Measurements from ENCODE around the gene OR56B4. TPM values are rescaled to one million over a fixed set of nuclear protein-coding genes. Genes with fewer than 3 reads are reported as not detected.

Gene OR56B4
- total and polyA plus RNA-seq, 10 of the 15 experiments (the other 5 are each of a cell fraction or from before 2014, with no cell fraction given), result not detected

DNA sequence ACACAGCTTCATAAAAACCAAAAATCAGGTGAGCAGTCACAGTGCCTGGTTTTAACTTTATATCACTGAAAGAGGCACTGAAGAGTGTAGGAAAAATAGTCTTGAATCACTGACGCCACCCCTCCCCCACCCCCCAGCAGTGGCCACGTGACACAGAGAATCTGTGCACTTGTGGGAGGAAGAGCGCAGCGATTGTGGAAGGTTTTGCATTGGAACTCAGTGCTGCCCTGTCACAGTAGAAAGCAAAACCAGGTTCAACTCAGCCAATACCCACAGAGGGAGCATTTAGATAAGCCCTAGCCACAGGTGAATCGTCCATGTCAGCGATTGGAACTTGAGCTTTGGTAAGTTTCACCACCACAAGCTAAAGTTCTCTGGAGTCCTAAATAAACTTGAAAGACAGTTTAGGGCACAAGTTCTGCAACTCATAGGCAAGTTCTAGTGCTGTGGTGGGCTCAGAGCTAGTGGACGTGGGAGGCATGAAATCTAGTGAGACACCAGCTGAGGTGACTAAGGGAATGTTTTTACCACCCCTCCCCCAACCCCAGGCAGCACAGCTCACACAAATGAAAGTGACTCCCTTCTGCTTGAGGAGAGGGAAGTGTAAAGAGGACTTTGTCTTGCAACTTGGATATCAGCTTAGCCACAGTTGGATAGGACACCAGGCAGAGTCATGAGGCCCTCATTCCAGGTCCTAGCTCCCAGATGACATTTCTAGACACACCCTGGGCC, 49.3 kb downstream of the OR56B4 start:
- in situ Hi-C loops (cut with MboI), result no loop called here
- RAD21 ChIA-PET (ENCODE audit: unreplicated experiment), result no interaction called here
- CTCF ChIA-PET, result no interaction called here
- H3K36me3 ChIP-seq (ENCODE audit: control insufficient read depth in 2 of 2, insufficient read depth in 2 of 2, low read length in 1 of 2), result no peaks in the 10 kb centered on the region
- H3K9ac ChIP-seq (ENCODE audit: control insufficient read depth, insufficient read depth, low read length), result no peak overlapping the region
- DNase-seq (ENCODE audit: low read depth, low spot score) (no peak), FAIRE-seq (no peak), ATAC-seq (no peak)
- TF ChIP-seq MTA3 (IDR thresholded peaks at IDR 0.05; ENCODE audit: borderline replicate concordance, low read length) (no peak), BHLHE40 (IDR thresholded peaks at IDR 0.05; ENCODE audit: borderline replicate concordance in 1 of 2, low read depth in 2 of 2, low read length in 1 of 2) (no peak), NFYB (IDR thresholded peaks at IDR 0.05; ENCODE audit: insufficient read depth, low read depth, low read length) (no peak), TCF7 (IDR thresholded peaks at IDR 0.05; ENCODE audit: borderline replicate concordance) (no peak), HDAC2 (IDR thresholded peaks at IDR 0.05) (no peak), EP300 (IDR thresholded peaks at IDR 0.05; ENCODE audit: borderline replicate concordance in 1 of 2, control insufficient read depth in 1 of 2, low read depth in 2 of 2, low read length in 2 of 2) (no peak), IKZF1 (conservative IDR thresholded peaks at IDR 0.05) (no peak), PAX5 (IDR thresholded peaks at IDR 0.05; ENCODE audit: borderline replicate concordance, low read depth, low read length) (no peak), YY1 (IDR thresholded peaks at IDR 0.05; ENCODE audit: low read depth, low read length) (no peak), SMAD5 (IDR thresholded peaks at IDR 0.05; ENCODE audit: low read depth) (no peak), SMAD1 (IDR thresholded peaks at IDR 0.05; ENCODE audit: low read depth, partially characterized antibody) (no peak), HSF1 (IDR thresholded peaks at IDR 0.05; ENCODE audit: low read depth, low read length) (no peak), ESRRA (IDR thresholded peaks at IDR 0.05; ENCODE audit: low read length) (no peak), PML (IDR thresholded peaks at IDR 0.05; ENCODE audit: low read length) (no peak)
- BruUV-seq (replicated peaks), result no TSS peak
- H3K4me2 ChIP-seq (ENCODE audit: control insufficient read depth, insufficient read depth), result no peak overlapping the region
- H3K79me2 ChIP-seq (ENCODE audit: control insufficient read depth, insufficient read depth, low read length), result no peaks in the 10 kb centered on the region
- H2AFZ ChIP-seq (ENCODE audit: control insufficient read depth, low read depth, low read length), result no peak overlapping the region
- no peak overlapping the region for H3K4me3 ChIP-seq
- SMC1A ChIA-PET (ENCODE audit: uncharacterized antibody, unreplicated experiment), result interaction anchor here (0.8 to 1.5 kb wide), 4 partner anchors 10 to 95 kb away, joined by 3 to 4 read pairs (median 3); no protein-coding TSS in a partner anchor
- 25% methylated on average over 7 of the region's 7 CpGs for WGBS (ENCODE audit: insufficient coverage, insufficient replicate concordance, low lambda C conversion rate, missing lambda C conversion rate)
- no peaks in the 10 kb centered on the region for H3K4me1 ChIP-seq (ENCODE audit: control insufficient read depth, insufficient read depth, low read length)
- intact Hi-C loops (cut with micrococcal nuclease; ENCODE audit: unreplicated experiment), result no loop called here
- H3K27ac ChIP-seq (ENCODE audit: control insufficient read depth, insufficient read depth), result no peak overlapping the region
- H3K27me3 ChIP-seq (replicated peaks in 1 of 2; ENCODE audit: control insufficient read depth in 2 of 2, insufficient read depth in 2 of 2, low read length in 1 of 2), result no peaks in the 10 kb centered on the region
- POLR2A ChIA-PET, result no interaction called here
- H3K9me3 ChIP-seq (replicated peaks; ENCODE audit: control insufficient read depth, insufficient read depth, low read length), result no peaks in the 10 kb centered on the region
- H4K20me1 ChIP-seq (ENCODE audit: control insufficient read depth, insufficient read depth), result no peaks in the 10 kb centered on the region

Other genes starting within 250 kb of the OR56B4 start
Only the 7 nearest of the 15 such genes appear.
- not detected in 2 replicates for gene OR52L1, start 120.7 kb upstream of the OR56B4 start, total RNA-seq (2014; rRNA removed)
- gene OR52L1, start 120.7 kb upstream of the OR56B4 start, total RNA-seq (2014; rRNA removed; fragmentation: Illumina TruSeq; extraction: Trizol), result not detected in 2 replicates
- not detected in 2 replicates for gene OR52L1, start 120.7 kb upstream of the OR56B4 start, total RNA-seq (2021)
- gene OR52L1, start 120.7 kb upstream of the OR56B4 start, polyA plus RNA-seq (2011; rRNA removed), result not detected in 2 replicates
- gene OR52L1, start 120.7 kb upstream of the OR56B4 start, polyA plus RNA-seq (2014; fragmentation: Illumina TruSeq; extraction: Trizol), result not detected in 2 replicates
- gene OR52L1, start 120.7 kb upstream of the OR56B4 start, polyA plus RNA-seq (2014; fragmentation: Nextera tagmentation; extraction: Ambion mirVana), result not detected
- not detected in 2 replicates for gene OR52L1, start 120.7 kb upstream of the OR56B4 start, polyA plus RNA-seq (2014; rRNA removed)
- not detected for gene OR52L1, start 120.7 kb upstream of the OR56B4 start, polyA plus RNA-seq (2016; fragmentation: Nextera tagmentation; extraction: Ambion mirVana)
- gene OR56A4, start 100.7 kb upstream of the OR56B4 start, total RNA-seq (2014; rRNA removed), result not detected in 2 replicates
- not detected in 2 replicates for gene OR56A4, start 100.7 kb upstream of the OR56B4 start, total RNA-seq (2014; rRNA removed; fragmentation: Illumina TruSeq; extraction: Trizol)
- not detected in 2 replicates for gene OR56A4, start 100.7 kb upstream of the OR56B4 start, total RNA-seq (2021)
- not detected in 2 replicates for gene OR56A4, start 100.7 kb upstream of the OR56B4 start, polyA plus RNA-seq (2011; rRNA removed)
- not detected in 2 replicates for gene OR56A4, start 100.7 kb upstream of the OR56B4 start, polyA plus RNA-seq (2014; fragmentation: Illumina TruSeq; extraction: Trizol)
- gene OR56A4, start 100.7 kb upstream of the OR56B4 start, polyA plus RNA-seq (2014; fragmentation: Nextera tagmentation; extraction: Ambion mirVana), result not detected
- not detected in 2 replicates for gene OR56A4, start 100.7 kb upstream of the OR56B4 start, polyA plus RNA-seq (2014; rRNA removed)
- gene OR56A4, start 100.7 kb upstream of the OR56B4 start, polyA plus RNA-seq (2016; fragmentation: Nextera tagmentation; extraction: Ambion mirVana), result not detected
- gene OR56A1, start 76.9 kb upstream of the OR56B4 start, total RNA-seq (2014; rRNA removed), result under 0.01 TPM in 1 of 2 replicates, not detected in the other
- not detected in 2 replicates for gene OR56A1, start 76.9 kb upstream of the OR56B4 start, total RNA-seq (2014; rRNA removed; fragmentation: Illumina TruSeq; extraction: Trizol)
- gene OR56A1, start 76.9 kb upstream of the OR56B4 start, total RNA-seq (2021), result not detected in 2 replicates
- not detected in 2 replicates for gene OR56A1, start 76.9 kb upstream of the OR56B4 start, polyA plus RNA-seq (2011; rRNA removed)
- gene OR56A1, start 76.9 kb upstream of the OR56B4 start, polyA plus RNA-seq (2014; fragmentation: Illumina TruSeq; extraction: Trizol), result not detected in 2 replicates
- gene OR56A1, start 76.9 kb upstream of the OR56B4 start, polyA plus RNA-seq (2014; fragmentation: Nextera tagmentation; extraction: Ambion mirVana), result not detected
- not detected in 2 replicates for gene OR56A1, start 76.9 kb upstream of the OR56B4 start, polyA plus RNA-seq (2014; rRNA removed)
- not detected for gene OR56A1, start 76.9 kb upstream of the OR56B4 start, polyA plus RNA-seq (2016; fragmentation: Nextera tagmentation; extraction: Ambion mirVana)
- not detected in 2 replicates for gene OR52B2, start 62.6 kb downstream of the OR56B4 start, total RNA-seq (2014; rRNA removed)
- not detected in 2 replicates for gene OR52B2, start 62.6 kb downstream of the OR56B4 start, total RNA-seq (2014; rRNA removed; fragmentation: Illumina TruSeq; extraction: Trizol)
- gene OR52B2, start 62.6 kb downstream of the OR56B4 start, total RNA-seq (2021), result not detected in 2 replicates
- gene OR52B2, start 62.6 kb downstream of the OR56B4 start, polyA plus RNA-seq (2011; rRNA removed), result 0.08 and 0.13 TPM in 2 replicates
- not detected in 2 replicates for gene OR52B2, start 62.6 kb downstream of the OR56B4 start, polyA plus RNA-seq (2014; fragmentation: Illumina TruSeq; extraction: Trizol)
- not detected for gene OR52B2, start 62.6 kb downstream of the OR56B4 start, polyA plus RNA-seq (2014; fragmentation: Nextera tagmentation; extraction: Ambion mirVana)
- not detected in 2 replicates for gene OR52B2, start 62.6 kb downstream of the OR56B4 start, polyA plus RNA-seq (2014; rRNA removed)
- gene OR52B2, start 62.6 kb downstream of the OR56B4 start, polyA plus RNA-seq (2016; fragmentation: Nextera tagmentation; extraction: Ambion mirVana), result not detected
- not detected in 2 replicates for gene OR52W1, start 91.5 kb downstream of the OR56B4 start, total RNA-seq (2014; rRNA removed)
- not detected in 2 replicates for gene OR52W1, start 91.5 kb downstream of the OR56B4 start, total RNA-seq (2014; rRNA removed; fragmentation: Illumina TruSeq; extraction: Trizol)
- not detected in 2 replicates for gene OR52W1, start 91.5 kb downstream of the OR56B4 start, total RNA-seq (2021)
- not detected in 2 replicates for gene OR52W1, start 91.5 kb downstream of the OR56B4 start, polyA plus RNA-seq (2011; rRNA removed)
- gene OR52W1, start 91.5 kb downstream of the OR56B4 start, polyA plus RNA-seq (2014; fragmentation: Illumina TruSeq; extraction: Trizol), result not detected in 2 replicates
- not detected for gene OR52W1, start 91.5 kb downstream of the OR56B4 start, polyA plus RNA-seq (2014; fragmentation: Nextera tagmentation; extraction: Ambion mirVana)
- gene OR52W1, start 91.5 kb downstream of the OR56B4 start, polyA plus RNA-seq (2014; rRNA removed), result not detected in 2 replicates
- gene OR52W1, start 91.5 kb downstream of the OR56B4 start, polyA plus RNA-seq (2016; fragmentation: Nextera tagmentation; extraction: Ambion mirVana), result not detected
- not detected in 2 replicates for gene C11orf42, start 97.9 kb downstream of the OR56B4 start, total RNA-seq (2014; rRNA removed)
- gene C11orf42, start 97.9 kb downstream of the OR56B4 start, total RNA-seq (2014; rRNA removed; fragmentation: Illumina TruSeq; extraction: Trizol), result not detected in 2 replicates
- not detected in 2 replicates for gene C11orf42, start 97.9 kb downstream of the OR56B4 start, total RNA-seq (2021)
- not detected in 2 replicates for gene C11orf42, start 97.9 kb downstream of the OR56B4 start, polyA plus RNA-seq (2011; rRNA removed)
- not detected in 2 replicates for gene C11orf42, start 97.9 kb downstream of the OR56B4 start, polyA plus RNA-seq (2014; fragmentation: Illumina TruSeq; extraction: Trizol)
- gene C11orf42, start 97.9 kb downstream of the OR56B4 start, polyA plus RNA-seq (2014; fragmentation: Nextera tagmentation; extraction: Ambion mirVana), result not detected
- not detected in 2 replicates for gene C11orf42, start 97.9 kb downstream of the OR56B4 start, polyA plus RNA-seq (2014; rRNA removed)
- under 1 TPM in 1 of 2 experiments, not detected in 1; 0.19 TPM for gene C11orf42, start 97.9 kb downstream of the OR56B4 start, polyA plus RNA-seq (2016; fragmentation: Nextera tagmentation; extraction: Ambion mirVana)
- gene FHIP1B, start 127.0 kb downstream of the OR56B4 start, total RNA-seq (2014; rRNA removed), result 12.0 and 16.0 TPM in 2 replicates
- gene FHIP1B, start 127.0 kb downstream of the OR56B4 start, total RNA-seq (2014; rRNA removed; fragmentation: Illumina TruSeq; extraction: Trizol), result 7.4 and 8.8 TPM in 2 replicates
- gene FHIP1B, start 127.0 kb downstream of the OR56B4 start, total RNA-seq (2021), result 14.9 and 17.0 TPM in 2 replicates
- gene FHIP1B, start 127.0 kb downstream of the OR56B4 start, polyA plus RNA-seq (2011; rRNA removed), result 18.1 and 28.1 TPM in 2 replicates
- gene FHIP1B, start 127.0 kb downstream of the OR56B4 start, polyA plus RNA-seq (2014; fragmentation: Illumina TruSeq; extraction: Trizol), result 7.7 and 11.6 TPM in 2 replicates
- 1 to 10 TPM in 1 of 2 experiments, under 1 TPM in 1; 0.90 to 1.3 TPM for gene FHIP1B, start 127.0 kb downstream of the OR56B4 start, polyA plus RNA-seq (2014; fragmentation: Nextera tagmentation; extraction: Ambion mirVana)
- gene FHIP1B, start 127.0 kb downstream of the OR56B4 start, polyA plus RNA-seq (2014; rRNA removed), result 24.6 and 25.3 TPM in 2 replicates
- gene FHIP1B, start 127.0 kb downstream of the OR56B4 start, polyA plus RNA-seq (2016; fragmentation: Nextera tagmentation; extraction: Ambion mirVana), result 10 to 100 TPM in 1 of 2 experiments, 1 to 10 TPM in 1; 7.8 to 10.7 TPM